ENCODE data around the gene NTF3.

The NTF3 gene

GRCh38 chr12:5456030-5456429 is 24.1 kb downstream of the NTF3 start:
- DNase-seq = no peak

DNA sequence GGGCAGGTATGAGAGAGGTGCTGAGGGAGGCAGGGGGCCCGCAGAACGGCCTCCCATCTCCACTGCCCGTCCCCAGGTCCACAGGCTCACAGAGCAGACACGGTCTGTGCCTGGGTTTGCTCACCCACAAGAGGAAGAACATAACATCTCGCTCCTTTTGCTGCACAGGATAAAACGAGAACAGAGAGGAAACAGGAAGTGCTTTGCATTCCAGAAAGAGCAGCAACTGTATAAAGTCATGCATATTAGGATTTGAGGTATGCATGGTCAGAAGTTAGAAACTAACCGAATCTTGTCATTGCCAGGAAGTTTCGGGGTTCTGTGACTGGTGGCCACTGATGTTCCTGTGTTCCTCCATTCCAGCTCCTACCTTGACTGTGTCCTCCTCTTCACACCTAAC is 25.0 kb downstream of the NTF3 start:
- DNase-seq = no peak

DNA sequence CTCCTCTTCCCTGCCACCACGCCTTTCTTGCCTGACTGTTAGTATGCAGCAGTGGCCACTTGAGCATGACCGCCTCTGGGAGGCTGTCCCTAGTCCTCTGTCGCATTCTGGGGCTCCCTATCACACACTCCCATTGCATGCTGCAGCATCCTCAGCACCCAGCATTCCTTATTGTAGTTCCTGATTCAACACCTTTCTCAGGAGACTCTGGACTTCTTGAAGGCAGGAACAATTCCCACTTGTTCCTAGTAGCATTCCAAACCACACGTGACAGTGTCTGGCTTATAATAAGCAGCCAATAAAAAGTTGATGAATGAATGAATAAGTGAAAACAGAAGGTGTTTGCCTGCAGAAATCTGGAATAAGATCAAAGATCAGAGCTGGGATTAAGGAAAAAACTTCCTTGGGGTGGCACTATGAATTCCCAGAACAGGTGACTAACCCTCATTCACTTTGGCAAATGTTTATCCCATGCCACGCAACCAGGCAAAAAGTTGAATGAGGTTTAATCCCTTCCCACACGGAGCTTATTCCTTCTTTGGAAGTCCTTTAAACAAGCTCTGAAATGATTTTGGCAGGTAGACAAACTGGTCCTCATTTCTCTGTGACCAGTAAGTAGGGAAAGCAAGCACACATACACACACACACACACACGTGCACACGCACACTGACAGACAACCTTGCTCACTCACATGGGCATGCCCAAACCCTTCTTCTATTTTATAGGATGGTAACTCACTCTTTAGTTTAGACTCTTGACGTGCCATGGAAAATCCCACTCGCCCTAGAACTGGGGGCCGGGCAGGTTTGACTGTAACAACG is 26.5 kb downstream of the NTF3 start:
- DNase-seq = no peak

DNA sequence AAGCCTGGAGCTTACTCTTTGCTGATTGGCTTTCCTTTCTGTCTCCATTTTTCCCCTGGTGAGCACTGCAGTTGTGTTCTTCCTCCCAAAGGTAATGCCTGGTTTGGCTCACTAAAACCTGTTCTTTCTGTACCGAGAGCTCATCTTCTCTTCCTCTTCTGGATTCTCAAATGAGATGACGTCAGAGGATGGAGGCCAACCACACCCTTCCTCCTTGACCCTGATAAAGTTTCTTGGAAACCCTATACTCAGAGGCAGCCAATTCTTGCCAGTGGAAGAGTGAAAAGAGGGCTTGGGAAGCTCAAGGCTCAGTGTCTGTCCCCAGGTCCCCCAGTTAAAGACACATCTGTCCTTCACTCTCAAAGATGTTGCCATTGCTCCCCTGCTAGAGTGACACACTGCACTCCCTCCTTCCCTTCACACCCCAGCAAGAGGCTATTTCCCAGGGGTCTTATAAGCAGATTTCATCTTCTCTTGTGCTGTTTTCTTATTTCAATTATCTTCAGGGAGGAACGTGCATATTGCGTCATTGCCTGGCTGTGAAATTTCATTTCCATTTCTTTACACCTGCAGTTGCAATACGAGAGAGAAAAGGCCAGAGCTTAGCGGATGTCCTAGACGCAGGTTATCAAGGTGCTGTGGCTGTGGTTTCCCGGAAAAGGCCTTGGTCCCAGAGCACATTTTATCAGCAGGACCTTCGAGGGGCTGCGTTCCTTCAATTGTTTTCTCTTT is 27.3 kb downstream of the NTF3 start:
- DNase-seq = no peak

DNA sequence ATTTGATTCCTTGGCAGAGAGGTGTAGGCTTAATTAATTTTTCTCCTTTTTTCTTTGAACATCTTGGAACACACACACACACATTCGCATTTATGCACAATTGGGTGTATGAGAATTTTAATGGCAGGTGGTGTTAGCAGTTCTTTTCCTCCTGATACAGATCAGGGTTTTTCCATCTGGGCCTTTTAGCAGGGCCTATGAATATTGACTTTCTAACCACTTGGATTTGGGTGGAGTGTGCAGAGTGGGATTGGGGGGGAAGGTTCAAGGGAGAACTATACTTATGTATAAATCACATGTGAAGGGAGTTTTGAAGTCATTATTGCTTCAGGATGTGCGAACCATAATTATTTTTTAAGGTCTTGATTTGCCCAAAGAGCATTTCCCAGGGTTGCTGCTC is 28.9 kb downstream of the NTF3 start:
- no peak for DNase-seq

- no peak for DNase-seq
Observed at GRCh38 chr12:5461966-5462365, 30.1 kb downstream of the NTF3 start.

DNA sequence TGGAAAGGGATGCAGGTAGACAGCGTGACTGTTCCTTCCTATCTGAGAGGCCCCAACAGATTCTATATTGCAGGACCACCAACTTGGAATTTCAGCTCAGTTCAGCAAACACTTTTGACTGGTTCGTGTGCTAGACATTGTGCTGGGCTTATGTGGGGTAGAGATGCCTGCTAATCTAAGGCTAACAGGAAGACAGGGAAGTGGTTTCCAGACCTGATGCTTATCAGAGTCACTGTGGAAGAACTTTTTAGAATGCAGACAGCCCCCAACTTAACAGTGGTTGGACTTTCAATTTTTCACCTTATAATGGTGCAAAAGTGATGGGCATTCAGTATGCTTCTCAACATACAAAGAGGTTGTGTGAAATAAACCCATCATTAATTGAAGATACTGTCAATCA is 32.2 kb downstream of the NTF3 start:
- no peak for DNase-seq

GRCh38 chr12:5465384-5465783 is 33.5 kb downstream of the NTF3 start:
- no peak for DNase-seq

DNA sequence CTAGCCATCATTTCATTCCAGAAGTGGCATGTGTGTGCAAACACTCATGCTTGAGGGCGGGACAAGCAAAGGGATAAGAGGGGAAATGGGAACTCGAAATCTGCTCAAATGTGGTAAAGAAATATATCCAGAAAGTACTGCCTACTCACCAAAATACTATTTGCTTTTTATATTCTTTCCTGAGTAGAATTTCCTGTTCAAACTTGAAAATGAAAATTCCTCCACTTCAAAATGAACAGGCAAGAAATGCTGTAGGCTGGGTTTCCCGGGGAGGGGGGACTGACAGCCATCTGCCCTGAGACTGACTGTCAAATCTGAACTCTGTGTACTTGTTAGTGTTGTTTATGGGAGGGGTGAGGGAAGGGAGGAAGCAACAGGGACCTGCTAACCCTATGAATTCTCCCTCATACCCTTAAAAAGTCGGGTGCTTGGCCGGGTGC is 34.6 kb downstream of the NTF3 start:
- no peak for DNase-seq

GRCh38 chr12:5467931-5468330 is 36.0 kb downstream of the NTF3 start:
- DNase-seq = no peak

DNA sequence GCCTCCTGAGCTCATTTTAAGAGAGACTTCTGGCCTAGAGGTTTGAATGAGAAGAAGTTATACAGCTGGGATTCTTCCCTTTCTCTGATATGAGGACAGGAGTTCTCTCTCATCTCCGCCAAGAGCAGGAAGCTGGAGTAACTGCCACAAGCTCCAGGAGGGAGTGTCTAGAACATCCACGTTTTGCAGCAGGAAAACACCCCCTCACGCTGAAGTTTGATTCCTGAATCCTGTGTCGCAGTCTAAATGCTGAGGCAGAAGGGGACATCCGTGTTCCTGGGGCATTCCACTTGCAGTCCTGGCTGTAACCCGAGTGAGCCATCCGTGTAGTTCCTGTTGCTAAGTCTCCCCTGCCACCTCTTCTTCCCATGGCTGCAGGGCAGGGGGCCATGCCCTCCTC is 38.3 kb downstream of the NTF3 start:
- no peak for DNase-seq

GRCh38 chr12:5470703-5471102 is 38.8 kb downstream of the NTF3 start:
- no peak for DNase-seq

DNA sequence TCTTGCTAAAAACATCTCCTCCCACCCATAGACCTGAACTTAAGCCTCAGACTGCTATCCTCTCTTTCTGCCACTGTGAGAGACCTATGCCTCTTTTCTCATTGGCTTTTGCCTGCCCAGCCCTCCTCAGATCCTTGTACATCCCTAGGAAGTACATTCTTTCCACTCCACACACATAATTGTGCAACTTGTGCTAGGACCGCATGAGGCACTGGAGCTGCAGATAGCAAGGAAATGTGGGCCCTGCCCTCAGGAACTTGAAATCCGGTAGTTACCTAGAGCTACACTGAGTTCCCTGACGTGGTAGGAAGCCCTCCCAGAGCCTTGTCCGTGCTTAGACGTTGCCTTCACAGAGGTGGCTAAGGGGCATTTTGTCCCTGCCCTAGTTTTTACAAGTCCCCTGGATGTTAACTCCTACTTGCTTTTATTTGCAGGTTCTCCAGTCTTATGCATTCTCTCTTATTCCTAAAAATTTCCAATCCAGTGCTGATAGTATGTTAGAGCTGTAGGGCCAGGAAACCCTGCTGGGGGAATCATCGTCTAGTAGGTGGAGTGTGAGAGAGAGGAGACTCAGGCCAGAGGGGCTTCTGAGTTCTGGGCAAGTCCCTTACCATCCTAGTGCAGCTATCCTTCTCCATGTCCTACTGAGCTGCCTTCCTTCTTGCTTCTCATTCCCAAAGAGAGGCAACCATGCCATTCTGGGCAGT is 41.3 kb downstream of the NTF3 start:
- no peak for DNase-seq

DNA sequence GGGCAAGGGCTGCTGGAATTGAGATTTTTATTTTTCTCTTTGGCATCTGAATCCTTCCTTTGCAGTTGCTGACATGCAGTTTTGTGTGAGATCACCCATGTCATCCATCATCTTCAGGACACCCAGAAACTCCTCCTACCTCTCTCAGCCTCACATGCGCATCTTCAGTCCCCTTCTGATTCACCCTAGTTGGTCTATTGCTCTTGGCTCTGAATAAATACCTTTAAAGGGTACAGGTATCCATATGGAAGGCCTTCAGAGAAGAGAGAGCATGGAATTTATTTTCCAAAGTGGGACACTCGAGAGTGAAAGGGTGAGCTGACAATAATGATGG is 41.8 kb downstream of the NTF3 start:
- no peak for DNase-seq

- DNase-seq = no peak
Observed at GRCh38 chr12:5476356-5476755, 44.4 kb downstream of the NTF3 start.

- DNase-seq = no peak
Observed at GRCh38 chr12:5478081-5478706, 46.3 kb downstream of the NTF3 start.

GRCh38 chr12:5479761-5480160 is 47.9 kb downstream of the NTF3 start:
- no peak for DNase-seq

GRCh38 chr12:5480218-5480937 is 48.5 kb downstream of the NTF3 start:
- DNase-seq = no peak

DNA sequence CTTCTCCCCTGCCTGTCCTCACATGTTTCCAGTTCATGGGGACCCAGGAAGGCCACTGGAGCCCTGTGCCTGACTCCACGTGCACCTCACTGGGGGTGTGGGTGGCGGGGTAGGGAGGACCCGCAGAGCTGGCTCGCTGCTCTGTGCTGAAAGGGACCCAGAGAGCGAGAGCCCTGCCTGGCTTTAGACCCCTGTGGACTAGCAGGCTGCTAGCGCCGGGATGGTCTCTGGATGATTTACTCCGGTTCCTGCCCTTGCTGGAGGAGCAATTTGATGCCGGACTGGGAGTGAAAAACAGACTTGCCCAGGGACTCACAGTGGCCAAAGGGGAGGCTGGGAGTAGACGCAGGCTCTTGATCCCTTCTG is 49.0 kb downstream of the NTF3 start:
- DNase-seq = no peak

DNA sequence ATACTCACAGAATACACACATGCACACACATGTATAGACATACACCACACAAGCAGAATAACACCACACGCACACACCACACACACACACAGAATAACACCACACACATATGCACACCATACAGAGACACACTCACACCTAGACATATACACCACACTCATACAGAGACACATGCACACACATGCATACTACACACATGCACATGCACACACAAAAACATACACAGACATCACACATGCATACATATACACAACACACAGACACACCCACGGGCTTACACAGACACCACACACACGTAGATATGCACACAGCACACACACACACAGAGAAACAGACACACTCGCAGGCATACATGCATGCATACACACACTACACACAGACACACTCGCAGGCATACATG is 49.7 kb downstream of the NTF3 start:
- DNase-seq = no peak

DNA sequence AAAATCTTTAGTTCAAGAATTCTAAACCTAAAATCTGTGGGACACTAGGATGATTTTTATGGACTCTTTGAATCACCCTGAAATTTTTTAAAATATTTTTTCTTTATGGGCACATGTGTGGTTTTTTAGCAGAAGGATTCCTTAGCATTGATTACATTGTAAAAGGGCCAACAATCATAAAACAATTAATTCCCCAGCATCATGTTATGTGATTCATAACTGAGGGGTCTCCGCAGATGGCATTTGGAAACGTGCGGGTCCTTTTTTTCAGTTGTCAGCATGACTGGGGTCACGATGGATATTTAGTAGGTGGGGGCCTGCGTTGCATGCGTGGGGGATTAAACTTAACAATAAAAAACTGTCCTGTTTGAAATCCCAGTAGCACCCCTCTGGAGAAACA is 52.5 kb downstream of the NTF3 start:
- DNase-seq = no peak
